Measurements from ENCODE around the gene PSD4. TPM values are rescaled to one million over a fixed set of nuclear protein-coding genes. Genes with fewer than 3 reads are reported as not detected.

The PSD4 gene
- polyA plus RNA-seq, 1 donor, result 21.4 TPM

DNA sequence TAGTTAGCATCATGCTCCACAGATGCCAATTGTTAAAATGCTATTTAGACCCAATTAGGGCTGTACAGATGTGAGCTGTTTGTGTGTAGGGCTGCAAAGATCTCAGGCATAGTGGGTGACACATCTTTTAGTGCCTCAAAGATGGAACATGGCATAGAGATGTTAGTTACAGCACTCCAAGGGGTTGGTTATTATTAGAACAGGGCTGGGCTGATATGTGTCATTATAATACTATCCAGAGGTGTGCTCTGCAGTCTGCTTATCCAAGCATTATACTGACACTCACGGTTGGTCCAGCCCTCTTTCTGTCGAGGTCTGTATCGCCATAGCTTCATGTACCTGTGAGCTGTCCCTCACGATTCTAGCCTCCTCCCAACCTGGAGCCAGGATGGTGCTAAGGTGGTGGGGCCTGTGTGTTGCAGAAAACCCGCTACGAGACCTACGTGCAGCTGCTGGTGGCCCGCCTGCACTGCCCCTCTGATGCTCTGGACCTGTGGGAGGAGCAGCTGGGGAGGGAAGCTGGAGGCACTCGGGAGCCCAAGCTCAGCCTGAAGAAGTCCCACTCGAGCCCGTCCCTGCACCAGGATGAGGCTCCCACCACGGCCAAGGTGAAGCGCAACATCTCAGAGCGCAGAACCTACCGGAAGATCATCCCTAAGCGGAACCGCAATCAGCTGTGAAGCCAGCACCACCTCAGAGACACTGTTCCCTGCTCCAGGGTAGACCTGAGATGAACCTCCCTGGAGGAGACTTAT lies 27.1 kb downstream of the PSD4 start:
- Histone ChIP-seq H3K4me3 (ENCODE audit: low read length) (no peak overlapping the region), H3K36me3 (ENCODE audit: control insufficient read depth, insufficient read depth, low read length) (peaks cover 20% of the 10 kb centered on the region), H3K27ac (ENCODE audit: low read length) (no peak overlapping the region)

DNA sequence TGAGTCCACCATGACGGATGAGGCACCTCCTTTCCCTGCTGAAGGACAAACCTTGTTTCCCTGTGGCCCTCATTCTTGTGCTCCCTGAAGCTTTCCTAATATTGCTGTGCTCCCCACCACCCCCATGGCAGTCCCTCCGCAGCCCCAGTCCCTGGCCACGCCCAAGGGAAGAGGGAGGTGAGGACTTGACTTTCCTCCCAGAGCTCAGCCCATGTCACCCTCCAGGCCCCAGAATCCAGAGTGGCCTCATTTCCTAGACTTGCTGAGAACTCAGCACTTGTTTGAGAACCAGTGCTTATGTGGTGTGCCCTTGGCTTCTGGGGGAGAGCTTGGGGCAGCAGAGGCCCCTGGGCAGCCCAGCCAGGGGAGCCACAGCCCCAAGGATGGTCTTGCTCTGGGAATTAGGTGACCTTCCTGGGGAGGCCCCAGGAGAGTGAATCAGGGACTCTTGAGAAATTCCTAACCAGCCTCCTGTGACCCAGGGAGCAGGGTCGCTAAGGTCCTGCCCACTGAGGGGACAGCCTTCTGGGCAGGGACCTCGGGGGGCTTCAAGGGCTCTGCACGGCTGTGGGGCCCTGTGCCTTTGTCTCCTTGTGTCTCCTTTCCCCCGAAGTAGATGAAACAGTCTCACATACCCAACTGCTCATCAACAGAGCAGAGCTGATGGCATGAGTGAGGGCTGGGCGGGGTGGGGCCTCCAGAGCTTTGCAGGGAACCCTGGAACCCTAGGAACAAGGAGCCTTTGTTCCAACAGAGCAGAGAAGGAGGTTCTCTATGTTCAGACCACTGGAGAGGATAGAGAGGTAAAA lies 27.9 kb downstream of the PSD4 start:
- WGBS (ENCODE audit: insufficient coverage, low lambda C conversion rate), result no CpG with 5 or more reads among the region's 8 CpGs
- Histone ChIP-seq H3K4me1 (ENCODE audit: control insufficient read depth, insufficient read depth, low read length) (peaks cover 42% of the 10 kb centered on the region), H3K27ac (ENCODE audit: low read length) (peak overlapping the region; percentile 44)

More for the DNA sequence above, 27.1 kb downstream of the PSD4 start:
- Histone ChIP-seq H3K4me1 (ENCODE audit: control insufficient read depth, insufficient read depth, low read length) (peaks cover 38% of the 10 kb centered on the region), H3K27me3 (ENCODE audit: control insufficient read depth, insufficient read depth, low read length) (no peaks in the 10 kb centered on the region), H3K9me3 (ENCODE audit: control insufficient read depth, low read depth, low read length) (no peaks in the 10 kb centered on the region)
- no peak for DNase-seq
- WGBS (ENCODE audit: insufficient coverage, low lambda C conversion rate), result no CpG with 5 or more reads among the region's 17 CpGs

DNA sequence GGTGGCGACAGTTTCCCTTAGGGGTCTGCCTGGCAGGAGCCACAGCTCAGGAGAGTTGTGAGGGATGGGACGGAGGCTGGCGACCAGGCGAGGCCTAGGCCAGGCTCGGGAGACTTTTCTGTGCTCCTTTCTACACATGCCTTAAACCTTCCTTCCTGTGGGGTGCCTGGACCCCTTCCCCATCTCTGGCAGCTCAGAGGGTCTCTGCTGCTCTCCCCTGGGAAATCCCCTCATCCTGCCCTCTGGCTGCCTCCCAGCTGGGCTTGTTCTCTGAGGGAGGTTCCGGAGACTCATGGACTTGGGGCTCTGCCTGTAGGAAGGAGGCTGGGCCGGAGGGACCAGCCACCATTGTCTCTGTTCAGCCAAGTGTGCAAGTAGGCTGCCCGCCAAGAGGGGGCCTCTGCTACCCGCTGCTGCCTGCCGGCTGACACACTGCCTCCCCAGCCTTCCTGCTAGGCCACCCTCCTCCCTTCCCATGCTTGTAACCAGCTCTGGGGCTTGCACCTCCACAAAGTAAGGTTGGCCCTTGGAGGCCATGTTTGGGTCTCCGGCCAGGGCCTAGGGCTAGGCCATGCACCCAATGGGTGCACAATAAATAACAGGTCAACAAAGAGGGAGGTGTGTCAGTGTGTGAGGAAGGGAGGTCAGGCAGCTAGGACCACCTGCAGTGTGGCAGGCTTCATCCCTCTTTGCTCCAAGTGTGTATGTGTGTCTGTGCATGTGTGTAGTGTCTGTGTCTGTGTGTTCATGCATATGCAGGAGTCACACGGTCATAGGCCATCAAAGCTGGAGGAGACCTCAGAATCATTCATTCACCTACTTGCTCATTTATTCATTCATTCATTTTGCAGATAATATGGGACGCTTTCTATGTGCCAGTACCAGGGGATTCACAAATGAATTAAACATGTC lies 28.8 kb downstream of the PSD4 start:
- H3K27ac ChIP-seq (ENCODE audit: low read length), result no peak overlapping the region

More for the DNA sequence above, 27.9 kb downstream of the PSD4 start:
- Histone ChIP-seq H3K36me3 (ENCODE audit: control insufficient read depth, insufficient read depth, low read length) (peaks cover 16% of the 10 kb centered on the region), H3K27me3 (ENCODE audit: control insufficient read depth, insufficient read depth, low read length) (no peaks in the 10 kb centered on the region), H3K4me3 (ENCODE audit: low read length) (no peak overlapping the region), H3K9me3 (ENCODE audit: control insufficient read depth, low read depth, low read length) (no peaks in the 10 kb centered on the region)
- DNase-seq, result peak in 1 of 2 donors; percentile 48

DNA sequence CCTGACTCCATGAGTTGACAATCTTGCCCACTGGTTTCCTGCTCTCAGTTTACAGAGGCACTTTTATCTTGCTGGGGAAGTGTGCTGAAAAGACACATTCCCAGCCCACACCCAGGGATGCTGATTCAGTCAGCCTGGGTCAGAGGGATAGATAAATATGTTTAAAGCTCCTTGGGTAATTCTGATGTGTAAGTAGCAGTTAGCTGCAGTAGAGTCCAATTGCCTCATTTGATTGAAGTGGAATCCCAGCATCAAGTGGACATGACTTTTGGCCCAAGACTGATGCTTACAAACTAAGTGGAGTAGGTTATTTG lies 29.4 kb downstream of the PSD4 start:
- peaks cover 38% of the 10 kb centered on the region for H3K4me1 ChIP-seq (ENCODE audit: control insufficient read depth, insufficient read depth, low read length)
- peaks cover 13% of the 10 kb centered on the region for H3K36me3 ChIP-seq (ENCODE audit: control insufficient read depth, insufficient read depth, low read length)
- no peaks in the 10 kb centered on the region for H3K27me3 ChIP-seq (ENCODE audit: control insufficient read depth, insufficient read depth, low read length)
- H3K4me3 ChIP-seq (ENCODE audit: low read length), result no peak overlapping the region
- DNase-seq, result no peak
- no peak overlapping the region for H3K27ac ChIP-seq (ENCODE audit: low read length)
- H3K9me3 ChIP-seq (ENCODE audit: control insufficient read depth, low read depth, low read length), result no peaks in the 10 kb centered on the region

More for the DNA sequence above, 28.8 kb downstream of the PSD4 start:
- Histone ChIP-seq H3K9me3 (ENCODE audit: control insufficient read depth, low read depth, low read length) (no peaks in the 10 kb centered on the region), H3K4me3 (ENCODE audit: low read length) (no peak overlapping the region), H3K4me1 (ENCODE audit: control insufficient read depth, insufficient read depth, low read length) (peaks cover 42% of the 10 kb centered on the region), H3K36me3 (ENCODE audit: control insufficient read depth, insufficient read depth, low read length) (peaks cover 16% of the 10 kb centered on the region), H3K27me3 (ENCODE audit: control insufficient read depth, insufficient read depth, low read length) (no peaks in the 10 kb centered on the region)
- DNase-seq, result no peak
- WGBS (ENCODE audit: insufficient coverage, low lambda C conversion rate), result no CpG with 5 or more reads among the region's 13 CpGs

DNA sequence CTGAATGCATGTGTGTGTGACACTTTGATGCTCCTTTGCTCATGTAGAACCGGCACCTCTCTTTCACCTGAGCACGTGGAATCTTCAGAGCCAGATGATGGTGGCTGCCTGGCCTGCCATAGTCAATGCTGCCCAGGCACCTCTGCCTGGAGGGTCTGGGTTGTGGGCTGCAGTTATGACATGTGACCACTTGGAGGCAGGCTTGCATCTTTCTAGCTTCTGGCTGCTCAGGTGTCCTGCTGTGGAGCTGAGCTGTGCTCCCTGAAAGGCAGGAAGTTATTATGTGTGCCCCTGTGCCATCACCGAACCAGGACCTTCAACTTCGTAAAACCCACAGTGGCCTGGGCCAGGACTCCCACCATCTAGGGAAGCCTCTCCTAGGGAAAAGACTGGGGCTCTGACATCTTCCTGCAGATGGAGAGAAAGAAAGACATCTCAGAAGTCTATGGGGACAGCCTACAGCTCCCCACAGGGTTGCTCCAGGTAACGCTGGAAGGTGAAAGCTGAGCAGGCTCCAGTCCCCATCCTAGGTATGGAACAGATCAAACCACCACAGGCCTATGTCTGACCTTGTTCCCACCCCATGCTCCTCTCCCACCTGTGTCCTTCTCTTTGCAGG lies 30.2 kb downstream of the PSD4 start:
- Histone ChIP-seq H3K4me3 (ENCODE audit: low read length) (no peak overlapping the region), H3K27me3 (ENCODE audit: control insufficient read depth, insufficient read depth, low read length) (no peaks in the 10 kb centered on the region), H3K27ac (ENCODE audit: low read length) (no peak overlapping the region), H3K4me1 (ENCODE audit: control insufficient read depth, insufficient read depth, low read length) (peaks cover 35% of the 10 kb centered on the region), H3K9me3 (ENCODE audit: control insufficient read depth, low read depth, low read length) (no peaks in the 10 kb centered on the region), H3K36me3 (ENCODE audit: control insufficient read depth, insufficient read depth, low read length) (peaks cover 13% of the 10 kb centered on the region)
- no CpG with 5 or more reads among the region's 5 CpGs for WGBS (ENCODE audit: insufficient coverage, low lambda C conversion rate)
- peak; percentile 66 to 72 for DNase-seq

DNA sequence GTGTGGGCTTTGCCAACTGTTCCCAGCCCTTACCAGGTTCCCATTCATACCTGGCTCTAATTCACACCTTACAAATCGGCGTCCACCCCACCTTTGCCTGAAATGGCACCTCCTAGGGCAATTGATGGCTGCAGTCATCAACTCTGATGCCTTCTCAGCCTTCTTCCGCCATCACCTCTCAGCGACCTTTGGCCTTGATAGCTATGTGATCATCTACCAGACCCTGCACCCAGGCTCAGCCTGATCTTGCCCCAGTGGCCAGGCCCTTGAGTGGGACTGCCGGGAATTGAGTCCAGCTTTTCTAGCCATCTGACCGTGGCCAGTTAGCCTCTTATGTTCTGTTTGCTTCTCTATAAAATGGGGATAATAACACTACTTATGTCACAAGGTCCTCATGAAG lies 32.5 kb downstream of the PSD4 start:
- no peak for DNase-seq
- H3K4me1 ChIP-seq (ENCODE audit: control insufficient read depth, insufficient read depth, low read length), result peaks cover 26% of the 10 kb centered on the region
- H3K36me3 ChIP-seq (ENCODE audit: control insufficient read depth, insufficient read depth, low read length), result peaks cover 9% of the 10 kb centered on the region
- H3K27me3 ChIP-seq (ENCODE audit: control insufficient read depth, insufficient read depth, low read length), result no peaks in the 10 kb centered on the region
- H3K9me3 ChIP-seq (ENCODE audit: control insufficient read depth, low read depth, low read length), result no peaks in the 10 kb centered on the region
- H3K27ac ChIP-seq (ENCODE audit: low read length), result no peak overlapping the region
- H3K4me3 ChIP-seq (ENCODE audit: low read length), result no peak overlapping the region
- no CpG with 5 or more reads among the region's 6 CpGs for WGBS (ENCODE audit: insufficient coverage, low lambda C conversion rate)

DNA sequence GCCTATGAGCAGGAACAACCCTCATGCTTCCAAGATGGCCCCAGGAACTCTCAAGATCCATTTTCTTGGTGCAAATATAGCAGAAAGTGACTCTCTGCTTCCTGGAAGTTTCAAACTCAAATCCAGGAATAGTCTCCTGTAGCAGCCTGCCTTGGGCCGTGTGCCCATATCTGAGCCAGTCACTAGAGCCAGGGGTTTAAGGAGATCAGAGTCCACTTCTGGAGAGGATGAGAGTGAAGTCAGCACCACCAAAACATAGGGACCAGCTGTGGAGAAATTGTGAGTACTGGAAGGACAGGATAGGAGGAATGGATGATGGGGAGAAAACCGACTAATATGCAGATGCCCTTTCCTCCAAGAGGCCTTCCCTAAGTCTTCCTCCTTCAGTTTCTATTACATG lies 33.2 kb downstream of the PSD4 start:
- DNase-seq, result no peak
- H3K36me3 ChIP-seq (ENCODE audit: control insufficient read depth, insufficient read depth, low read length), result peaks cover 4% of the 10 kb centered on the region
- no peaks in the 10 kb centered on the region for H3K27me3 ChIP-seq (ENCODE audit: control insufficient read depth, insufficient read depth, low read length)
- WGBS (ENCODE audit: insufficient coverage, low lambda C conversion rate), result no CpG with 5 or more reads among the region's 2 CpGs
- H3K27ac ChIP-seq (ENCODE audit: low read length), result no peak overlapping the region
- no peaks in the 10 kb centered on the region for H3K9me3 ChIP-seq (ENCODE audit: control insufficient read depth, low read depth, low read length)
- no peak overlapping the region for H3K4me3 ChIP-seq (ENCODE audit: low read length)
- H3K4me1 ChIP-seq (ENCODE audit: control insufficient read depth, insufficient read depth, low read length), result peaks cover 25% of the 10 kb centered on the region

DNA sequence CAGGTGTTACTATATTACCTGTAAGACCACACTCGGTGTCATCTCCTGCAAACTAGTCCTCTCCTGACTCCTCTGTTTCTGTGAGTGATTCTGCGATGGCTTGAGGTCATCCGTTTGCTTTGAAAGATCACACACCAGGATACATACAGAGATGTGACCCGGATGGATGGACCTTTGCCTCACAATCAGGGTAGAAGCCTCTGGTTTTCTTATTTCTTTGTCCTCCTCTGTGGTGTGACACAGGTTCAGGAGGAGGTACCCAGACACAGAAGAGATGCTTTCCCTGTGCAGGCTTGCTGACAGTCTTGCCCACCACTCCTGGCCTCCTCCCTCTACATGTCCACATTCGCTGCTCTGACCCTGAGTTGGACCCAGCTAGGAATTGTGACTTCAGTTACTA lies 34.6 kb downstream of the PSD4 start:
- H3K4me3 ChIP-seq (ENCODE audit: low read length), result no peak overlapping the region
- no CpG with 5 or more reads among the region's 5 CpGs for WGBS (ENCODE audit: insufficient coverage, low lambda C conversion rate)
- no peak for DNase-seq
- H3K36me3 ChIP-seq (ENCODE audit: control insufficient read depth, insufficient read depth, low read length), result no peaks in the 10 kb centered on the region
- H3K27ac ChIP-seq (ENCODE audit: low read length), result no peak overlapping the region
- H3K27me3 ChIP-seq (ENCODE audit: control insufficient read depth, insufficient read depth, low read length), result no peaks in the 10 kb centered on the region
- H3K4me1 ChIP-seq (ENCODE audit: control insufficient read depth, insufficient read depth, low read length), result peaks cover 25% of the 10 kb centered on the region
- H3K9me3 ChIP-seq (ENCODE audit: control insufficient read depth, low read depth, low read length), result no peaks in the 10 kb centered on the region

DNA sequence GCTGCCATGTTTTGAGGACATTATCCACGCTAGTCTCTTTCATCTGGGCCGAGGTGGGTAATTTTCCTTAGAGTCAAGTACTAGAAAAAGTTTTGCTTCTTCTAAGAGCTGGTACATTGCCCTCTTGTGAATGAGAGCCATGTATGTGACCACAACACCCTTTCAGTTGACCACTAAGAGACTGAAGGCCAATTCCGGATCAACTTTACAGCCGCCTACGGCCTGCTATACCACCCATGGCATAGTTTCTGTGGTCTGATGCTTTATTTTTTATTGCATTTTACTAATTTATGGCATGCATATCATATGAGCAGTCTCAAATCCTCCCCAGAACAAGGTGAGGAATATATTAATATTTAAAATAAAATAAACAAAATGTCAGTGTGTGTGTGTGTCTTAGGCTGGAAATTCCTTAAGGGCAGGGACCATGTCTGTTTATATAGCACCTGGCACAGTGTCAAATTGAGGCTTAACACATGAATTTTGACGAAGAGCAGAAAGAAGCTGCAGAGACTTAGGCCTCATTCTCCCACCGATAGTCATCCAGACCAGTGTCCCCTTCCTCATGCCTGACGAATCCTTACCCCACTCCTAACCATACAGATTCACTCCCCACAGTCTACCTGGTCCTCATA lies 35.4 kb downstream of the PSD4 start:
- no CpG with 5 or more reads among the region's 8 CpGs for WGBS (ENCODE audit: insufficient coverage, low lambda C conversion rate)
- H3K27me3 ChIP-seq (ENCODE audit: control insufficient read depth, insufficient read depth, low read length), result no peaks in the 10 kb centered on the region
- DNase-seq, result no peak
- no peak overlapping the region for H3K27ac ChIP-seq (ENCODE audit: low read length)
- peaks cover 23% of the 10 kb centered on the region for H3K4me1 ChIP-seq (ENCODE audit: control insufficient read depth, insufficient read depth, low read length)
- H3K36me3 ChIP-seq (ENCODE audit: control insufficient read depth, insufficient read depth, low read length), result no peaks in the 10 kb centered on the region
- H3K9me3 ChIP-seq (ENCODE audit: control insufficient read depth, low read depth, low read length), result no peaks in the 10 kb centered on the region
- H3K4me3 ChIP-seq (ENCODE audit: low read length), result no peak overlapping the region

Data from large intestine (tissue), 3 donors.